GM19238 (cell line): ENCODE data around the gene DHX34.
"Not testable (repeated sequence)": the region's sequence is repeated elsewhere in the genome, so short reads cannot be mapped to it uniquely, and the experiment has no call there.

Experiments
- DNase-seq: peaks from one replicate; pipeline ENCODE4 v3.0.0; 2011; ENCODE audit warnings: low spot score; ENCODE audit not compliant: insufficient read length

The DHX34 gene

GRCh38 chr19:47387623-47388022, 38.5 kb downstream of the DHX34 start:
- DNase-seq: not testable (repeated sequence)

GRCh38 chr19:47388721-47389120, 39.6 kb downstream of the DHX34 start:
- not testable (repeated sequence) for DNase-seq

- no peak for DNase-seq
Observed at GRCh38 chr19:47389150-47389556, 40.0 kb downstream of the DHX34 start.

- DNase-seq: no peak
Observed at GRCh38 chr19:47390533-47391488, 41.7 kb downstream of the DHX34 start.

GRCh38 chr19:47391510-47392223, 42.6 kb downstream of the DHX34 start:
- peak; percentile 63 for DNase-seq

- no peak for DNase-seq
Observed at GRCh38 chr19:47398707-47399597, 49.8 kb downstream of the DHX34 start.

GRCh38 chr19:47402504-47402903, 53.4 kb downstream of the DHX34 start:
- no peak for DNase-seq

GRCh38 chr19:47404334-47405196, 55.5 kb downstream of the DHX34 start:
- DNase-seq: no peak

GRCh38 chr19:47405197-47405550, 56.1 kb downstream of the DHX34 start:
- DNase-seq: no peak

- no peak for DNase-seq
Observed at GRCh38 chr19:47405854-47406417, 56.8 kb downstream of the DHX34 start.

- no peak for DNase-seq
Observed at GRCh38 chr19:47406711-47407416, 57.7 kb downstream of the DHX34 start.

- DNase-seq: no peak
Observed at GRCh38 chr19:47407417-47407774, 58.3 kb downstream of the DHX34 start.

- DNase-seq: no peak
Observed at GRCh38 chr19:47408156-47408938, 59.2 kb downstream of the DHX34 start.

GRCh38 chr19:47411101-47411500, 62.0 kb downstream of the DHX34 start:
- DNase-seq: no peak

GRCh38 chr19:47411696-47412095, 62.6 kb downstream of the DHX34 start:
- DNase-seq: not testable (repeated sequence)

GRCh38 chr19:47413941-47414340, 64.8 kb downstream of the DHX34 start:
- no peak for DNase-seq

GRCh38 chr19:47414469-47414868, 65.4 kb downstream of the DHX34 start:
- DNase-seq: no peak

GRCh38 chr19:47415953-47416642, 67.0 kb downstream of the DHX34 start:
- no peak for DNase-seq
